CD14-positive monocyte (primary cell): ENCODE data around the gene AURKB. TPM values are rescaled to one million over a fixed set of nuclear protein-coding genes. Genes with fewer than 3 reads are reported as not detected.
A peak's percentile ranks its signal among the peaks of the same experiment; 100 is the strongest.

Experiments used
- DNase-seq, 3 donors: peaks; one replicate each; pipeline ENCODE4 v3.0.0-alpha.2; 2011 to 2022
- H2AFZ ChIP-seq: 2 replicates; pipeline ENCODE4 v1.6.0; 2012; ENCODE audit warnings: mild to moderate bottlenecking, low read depth, low read length, inconsistent platforms; ENCODE audit not compliant: insufficient read depth, poor library complexity, severe bottlenecking
- H3K27ac ChIP-seq, 2 donors: 1 replicate in 1 of 2; 2 replicates in 1 of 2; pipeline ENCODE4 v1.5.1; 2012 to 2013; ENCODE audit warnings: low read length in 2 of 2, control low read depth in 1 of 2, inconsistent platforms in 1 of 2, low read depth in 1 of 2, mild to moderate bottlenecking in 1 of 2
- H3K27me3 ChIP-seq, 2 donors: one replicate each; pipeline versions ENCODE4 v1.6.0 to v1.6.1; 2011 to 2013; ENCODE audit warnings: low read length in 2 of 2; ENCODE audit not compliant: control insufficient read depth in 2 of 2, insufficient read depth in 2 of 2
- H3K36me3 ChIP-seq, 2 donors: replicated peaks in 1 of 2; 1 replicate in 1 of 2; 2 replicates in 1 of 2; pipeline versions ENCODE4 v1.5.1 to v1.6.1; 2012 to 2013; ENCODE audit warnings: low read length in 2 of 2, control low read depth in 1 of 2, inconsistent platforms in 1 of 2, mild to moderate bottlenecking in 1 of 2; ENCODE audit not compliant: insufficient read depth in 2 of 2, control insufficient read depth in 1 of 2
- H3K4me1 ChIP-seq, 2 donors: 1 replicate in 1 of 2; 2 replicates in 1 of 2; pipeline versions ENCODE4 v1.5.1 to v1.6.1; 2012 to 2013; ENCODE audit warnings: low read length in 2 of 2, control low read depth in 1 of 2, inconsistent platforms in 1 of 2, mild to moderate bottlenecking in 1 of 2, moderate library complexity in 1 of 2; ENCODE audit not compliant: insufficient read depth in 2 of 2, control insufficient read depth in 1 of 2
- H3K4me2 ChIP-seq: replicated peaks from 2 replicates; pipeline ENCODE3; 2012; ENCODE audit warnings: low read length, moderate library complexity, mild to moderate bottlenecking; ENCODE audit not compliant: poor library complexity, severe bottlenecking; ENCODE audit errors: extremely low read depth
- H3K4me3 ChIP-seq, 3 experiments: fragments of 200-600 bp in 1 of 3; sonication (generic) in 1 of 3; replicated peaks in 1 of 3; 1 replicate in 2 of 3; 2 replicates in 1 of 3; pipeline ENCODE4 v1.5.1; 2011 to 2013; ENCODE audit warnings: low read length in 3 of 3, mild to moderate bottlenecking in 3 of 3, control low read depth in 2 of 3, low read depth in 2 of 3, inconsistent platforms in 1 of 3, moderate library complexity in 1 of 3
- H3K79me2 ChIP-seq: 2 replicates; pipeline ENCODE4 v1.6.0; 2012; ENCODE audit warnings: mild to moderate bottlenecking, control low read depth, inconsistent platforms, low read length, moderate library complexity; ENCODE audit not compliant: insufficient read depth
- H3K9ac ChIP-seq: 2 replicates; pipeline ENCODE4 v1.6.0; 2017; ENCODE audit warnings: low read length, mild to moderate bottlenecking; ENCODE audit not compliant: insufficient read depth, poor library complexity, severe bottlenecking
- H3K9me3 ChIP-seq, 2 donors: replicated peaks in 1 of 2; 1 replicate in 1 of 2; 2 replicates in 1 of 2; pipeline versions ENCODE4 v1.5.1 to v1.6.1; 2012 to 2013; ENCODE audit warnings: low read length in 2 of 2, control low read depth in 1 of 2; ENCODE audit not compliant: control insufficient read depth in 1 of 2, insufficient read depth in 1 of 2
- H4K20me1 ChIP-seq: 2 replicates; pipeline ENCODE4 v1.6.0; 2012; ENCODE audit warnings: mild to moderate bottlenecking, low read length, control low read depth, moderate library complexity; ENCODE audit not compliant: insufficient read depth
- H3K27ac Mint-ChIP-seq, 7 donors: one replicate each; pipeline ENCODE4 v1.8.0; 2020; ENCODE audit warnings: mild to moderate bottlenecking in 7 of 7, mixed read lengths in 7 of 7, moderate library complexity in 6 of 7, inconsistent platforms in 2 of 7
- H3K27me3 Mint-ChIP-seq, 3 donors: one replicate each; pipeline ENCODE4 v1.8.0; 2021 to 2022; ENCODE audit warnings: low read depth in 3 of 3, mild to moderate bottlenecking in 3 of 3, mixed read lengths in 3 of 3, moderate library complexity in 3 of 3, inconsistent platforms in 1 of 3
- H3K36me3 Mint-ChIP-seq, 2 donors: one replicate each; pipeline ENCODE4 v1.8.0; 2020; ENCODE audit warnings: mixed read lengths in 2 of 2, inconsistent platforms in 1 of 2, mild to moderate bottlenecking in 1 of 2
- H3K4me1 Mint-ChIP-seq: one replicate; pipeline ENCODE4 v1.8.0; 2020; ENCODE audit warnings: mild to moderate bottlenecking, mixed read lengths
- H3K4me3 Mint-ChIP-seq, 2 donors: one replicate each; pipeline ENCODE4 v1.8.0; 2020; ENCODE audit warnings: mild to moderate bottlenecking in 2 of 2, mixed read lengths in 2 of 2, moderate library complexity in 1 of 2
- H3K9me3 Mint-ChIP-seq, 7 donors: one replicate each; pipeline ENCODE4 v1.8.0; 2020 to 2022; ENCODE audit warnings: mixed read lengths in 7 of 7, mild to moderate bottlenecking in 6 of 7, moderate library complexity in 6 of 7, inconsistent platforms in 2 of 7
- CTCF ChIP-seq: fragments of 200-600 bp; IDR thresholded peaks from one replicate; pipeline ENCODE4 v1.8.0; 2022; ENCODE audit warnings: antibody characterized with exemption, mild to moderate bottlenecking
- WGBS: methylation state at CpG from one replicate; pipeline ENCODE4 v1.1.5; 2013; ENCODE audit warnings: missing lambda C conversion rate; ENCODE audit not compliant: insufficient coverage; 5-methylcytosine and 5-hydroxymethylcytosine counted together
- intact Hi-C, 2 donors: fragments of 100-400 bp; cut with micrococcal nuclease; formaldehyde crosslinking; loops; one replicate each; pipeline versions ENCODE4 v1.15.0 to v1.15.1; 2023
- polyA plus RNA-seq, 3 donors: library from polyadenylated mRNA; depleted of rRNA in 1 of 3; unstranded in 2 of 3; stranded (reverse) in 1 of 3; fragments of 300-500 nt in 2 of 3; fragments of >200 nt in 1 of 3; fragmentation: Illumina TruSeq in 2 of 3; gene quantifications; 1 replicate in 2 of 3; 2 replicates in 1 of 3; pipeline ENCODE4 v1.2.3, GENCODE V29; 2012 to 2021

Gene AURKB
- polyA plus RNA-seq, 3 donors: 0.38 to 4.2 (median 0.79) TPM

- Histone ChIP-seq H3K36me3 (peaks cover 10 to 15% of the 10 kb centered on the region in 2 donors), H3K9me3 (no peaks in the 10 kb centered on the region), H3K4me3 (peak overlapping the region; percentile 65 to 100 (median 88)), H2AFZ (no peak overlapping the region), H3K79me2 (peaks cover 27% of the 10 kb centered on the region), H3K4me2 (peak overlapping the region; percentile 97), H3K4me1 (peaks cover 61 to 93% of the 10 kb centered on the region in 2 donors), H4K20me1 (peaks cover 47% of the 10 kb centered on the region), H3K27me3 (no peaks in the 10 kb centered on the region), H3K27ac (peak overlapping the region; percentile 89 to 99), H3K9ac (peak overlapping the region; percentile 89)
- H3K27ac Mint-ChIP-seq: no peak overlapping the region
- H3K9me3 Mint-ChIP-seq: peaks cover 0 to 4% (median 0%) of the 10 kb centered on the region in 7 donors
- TF ChIP-seq CTCF: no peak
- H3K27me3 Mint-ChIP-seq: peaks cover 0 to 5% (median 0%) of the 10 kb centered on the region in 3 donors
- DNase-seq: no peak
- peak overlapping the region in 1 of 2 donors; percentile 69 for H3K4me3 Mint-ChIP-seq
- 60% methylated on average over 13 of the region's 14 CpGs for WGBS
- peaks cover 47% of the 10 kb centered on the region for H3K4me1 Mint-ChIP-seq
- intact Hi-C loops: loop anchor here (5.0 to 10.0 kb wide), 3 partner anchors 33 to 321 kb away; partner anchors contain the start of genes HES7 (in 1 of the 2) and KDM6B (in 1 of the 2)
- peaks cover 28 to 31% of the 10 kb centered on the region in 2 donors for H3K36me3 Mint-ChIP-seq
Observed at GRCh38 chr17:8155231-8155995, 55.0 kb downstream of the AURKB start.

Other genes starting within 250 kb of the AURKB start
- under 1 TPM in 2 of 3 donors, not detected in 1; 0.04 to 0.46 TPM for gene GUCY2D, start 208.0 kb downstream of the AURKB start, polyA plus RNA-seq
- gene ALOX15B, start 171.5 kb downstream of the AURKB start, polyA plus RNA-seq: 1 to 10 TPM; 1.7 to 2.8 (median 2.0) TPM
- gene ALOX12B, start 122.9 kb downstream of the AURKB start, polyA plus RNA-seq: not detected
- not detected for gene ALOXE3, start 92.1 kb downstream of the AURKB start, polyA plus RNA-seq
- gene HES7, start 86.5 kb downstream of the AURKB start, polyA plus RNA-seq: not detected
- 100 to 1,000 TPM in 1 of 3 donors, 1 to 10 TPM in 2; 5.6 to 457 (median 9.6) TPM for gene PER1, start 58.2 kb downstream of the AURKB start, polyA plus RNA-seq
- gene VAMP2, start 47.6 kb downstream of the AURKB start, polyA plus RNA-seq: 100 to 1,000 TPM in 1 of 3 donors, 10 to 100 TPM in 2; 10.2 to 139 (median 14.5) TPM
- 10 to 100 TPM; 20.5 to 37.4 (median 31.4) TPM for gene TMEM107, start 34.2 kb downstream of the AURKB start, polyA plus RNA-seq
- 10 to 100 TPM in 2 of 3 donors, 1 to 10 TPM in 1; 5.4 to 14.1 (median 13.9) TPM for gene BORCS6, start 20.4 kb downstream of the AURKB start, polyA plus RNA-seq
- 10 to 100 TPM in 1 of 3 donors, 1 to 10 TPM in 2; 2.2 to 49.1 (median 4.1) TPM for gene CTC1, start 37.5 kb upstream of the AURKB start, polyA plus RNA-seq
- 10 to 100 TPM in 1 of 3 donors, 1 to 10 TPM in 2; 4.1 to 12.8 (median 4.4) TPM for gene PFAS, start 38.7 kb upstream of the AURKB start, polyA plus RNA-seq
- gene RANGRF, start 78.1 kb upstream of the AURKB start, polyA plus RNA-seq: 10 to 100 TPM; 27.3 to 34.3 (median 31.7) TPM
- 10 to 100 TPM in 1 of 3 donors, 1 to 10 TPM in 1, under 1 TPM in 1; 0.96 to 10.9 (median 3.8) TPM for gene SLC25A35, start 84.8 kb upstream of the AURKB start, polyA plus RNA-seq
- gene ARHGEF15, start 99.7 kb upstream of the AURKB start, polyA plus RNA-seq: not detected
- gene ODF4, start 129.3 kb upstream of the AURKB start, polyA plus RNA-seq: not detected
- 1,000 to 10,000 TPM in 1 of 3 donors, 100 to 1,000 TPM in 2; 859 to 4,469 (median 884) TPM for gene RPL26, start 172.6 kb upstream of the AURKB start, polyA plus RNA-seq
- not detected for gene RNF222, start 187.3 kb upstream of the AURKB start, polyA plus RNA-seq
- 10 to 100 TPM; 29.8 to 58.3 (median 39.7) TPM for gene NDEL1, start 225.3 kb upstream of the AURKB start, polyA plus RNA-seq